HuH-7 (cell line): Measurements from ENCODE around the gene SNX15.
"Not testable (repeated sequence)": the region's sequence is repeated elsewhere in the genome, so short reads cannot be mapped to it uniquely, and the experiment has no call there.

Experiments
- DNase-seq: peaks from one replicate; pipeline ENCODE4 v3.0.0; 2011; ENCODE audit warnings: low spot score

SNX15 gene, protein sequence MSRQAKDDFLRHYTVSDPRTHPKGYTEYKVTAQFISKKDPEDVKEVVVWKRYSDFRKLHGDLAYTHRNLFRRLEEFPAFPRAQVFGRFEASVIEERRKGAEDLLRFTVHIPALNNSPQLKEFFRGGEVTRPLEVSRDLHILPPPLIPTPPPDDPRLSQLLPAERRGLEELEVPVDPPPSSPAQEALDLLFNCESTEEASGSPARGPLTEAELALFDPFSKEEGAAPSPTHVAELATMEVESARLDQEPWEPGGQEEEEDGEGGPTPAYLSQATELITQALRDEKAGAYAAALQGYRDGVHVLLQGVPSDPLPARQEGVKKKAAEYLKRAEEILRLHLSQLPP

DNA sequence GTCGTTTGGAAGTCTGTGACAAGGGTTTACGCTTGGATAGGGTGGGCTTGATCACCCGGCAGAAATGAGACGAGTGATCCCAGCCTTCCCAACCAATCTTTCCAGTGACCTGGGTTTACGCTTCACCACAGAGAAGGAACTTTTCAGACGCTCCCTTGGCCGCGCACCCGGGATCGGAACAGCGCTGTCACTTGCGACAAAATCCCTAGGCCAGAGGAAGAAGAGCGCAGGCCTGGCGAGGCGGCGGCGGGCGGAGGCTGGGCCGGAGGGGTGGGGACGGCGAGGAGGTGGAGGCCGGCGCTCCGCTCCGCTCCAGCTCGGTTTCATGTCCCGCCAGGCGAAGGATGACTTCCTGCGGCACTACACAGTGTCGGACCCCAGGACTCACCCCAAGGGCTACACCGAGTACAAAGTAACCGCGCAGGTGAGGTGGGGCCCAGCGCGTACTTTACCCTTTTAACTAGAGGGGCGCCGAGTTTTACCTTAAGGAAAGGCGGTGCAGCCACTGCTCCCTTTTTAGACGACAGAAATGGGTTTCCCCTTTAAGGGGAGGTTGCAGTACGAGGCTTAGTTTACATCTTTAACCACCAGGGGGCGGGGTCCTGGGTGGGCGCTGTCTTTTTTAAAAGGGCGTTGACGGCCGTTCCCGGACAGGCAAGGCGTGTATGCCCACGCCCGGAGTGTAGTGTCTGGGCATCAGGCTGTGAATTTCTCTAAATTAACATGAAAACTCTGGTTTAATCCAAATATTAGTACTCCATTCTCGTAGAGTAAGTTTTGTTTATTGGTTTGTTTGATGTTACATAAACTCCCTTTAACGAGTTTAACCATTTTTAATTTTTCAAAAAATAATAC is at the start of gene SNX15:
TSS of gene SNX15 (plus strand) at position 227 of the 855 bp plus-strand sequence. CDS start at position 326, 99 bp downstream.
- DNase-seq: peak; percentile 78

DNA sequence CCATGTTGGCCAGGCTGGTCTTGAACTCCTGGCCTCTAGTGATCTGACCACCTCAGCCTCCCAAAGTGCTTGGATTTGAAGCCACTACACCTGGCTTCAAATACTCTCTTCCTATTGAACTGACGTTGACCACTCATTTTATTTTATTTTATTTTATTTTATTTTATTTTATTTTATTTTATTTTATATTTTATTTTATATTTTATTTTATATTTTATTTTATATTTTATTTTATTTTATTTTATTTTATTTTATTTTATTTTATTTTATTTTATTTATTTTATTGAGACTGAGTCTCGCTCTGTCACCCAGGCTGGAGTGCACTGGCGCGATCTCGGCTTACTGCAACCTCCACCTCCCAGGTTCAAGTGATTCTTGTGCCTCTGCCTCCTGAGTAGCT is 43.9 kb upstream of the SNX15 start:
- DNase-seq: not testable (repeated sequence)

DNA sequence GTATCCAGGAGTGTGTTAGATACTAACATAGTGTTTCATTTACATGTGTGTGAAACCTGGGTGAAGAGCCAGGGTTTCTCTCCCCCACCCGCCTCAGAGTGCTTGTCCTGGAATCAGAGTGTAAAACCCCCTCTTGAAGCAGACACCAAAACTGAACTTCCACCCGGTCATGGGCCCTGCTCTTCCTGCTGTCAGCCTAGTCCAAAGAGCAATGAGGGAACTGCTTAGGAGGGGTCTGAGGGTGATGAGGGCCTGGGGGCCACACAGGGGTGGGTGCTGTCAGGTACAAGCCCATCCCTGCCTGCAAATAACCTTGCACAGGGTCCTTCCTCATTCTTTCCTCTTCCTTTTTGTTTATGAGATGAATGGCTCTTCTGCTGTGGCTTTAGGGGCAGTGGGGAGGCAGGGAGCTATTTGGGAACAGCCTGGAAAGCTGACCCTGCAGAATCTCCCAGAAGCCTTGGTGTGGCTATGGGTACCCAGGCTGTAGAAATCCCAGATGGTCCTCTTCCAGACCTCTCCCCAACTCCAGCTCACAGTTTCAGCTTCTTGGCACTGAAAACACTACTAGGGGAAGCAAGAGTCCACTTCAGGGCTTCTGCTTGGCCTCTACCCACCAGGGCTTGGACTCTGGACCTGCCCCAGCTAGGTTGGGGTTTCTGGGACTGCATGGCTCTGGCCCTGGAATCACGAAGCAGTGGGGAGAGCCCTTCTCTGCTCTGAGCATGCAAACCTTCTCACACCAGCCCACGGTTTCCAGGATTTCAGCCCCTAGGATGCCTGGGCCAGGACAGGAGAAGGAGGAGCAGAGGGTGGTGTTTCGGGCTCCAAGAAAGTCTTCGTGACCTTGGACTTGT is 39.0 kb upstream of the SNX15 start:
- DNase-seq: no peak

DNA sequence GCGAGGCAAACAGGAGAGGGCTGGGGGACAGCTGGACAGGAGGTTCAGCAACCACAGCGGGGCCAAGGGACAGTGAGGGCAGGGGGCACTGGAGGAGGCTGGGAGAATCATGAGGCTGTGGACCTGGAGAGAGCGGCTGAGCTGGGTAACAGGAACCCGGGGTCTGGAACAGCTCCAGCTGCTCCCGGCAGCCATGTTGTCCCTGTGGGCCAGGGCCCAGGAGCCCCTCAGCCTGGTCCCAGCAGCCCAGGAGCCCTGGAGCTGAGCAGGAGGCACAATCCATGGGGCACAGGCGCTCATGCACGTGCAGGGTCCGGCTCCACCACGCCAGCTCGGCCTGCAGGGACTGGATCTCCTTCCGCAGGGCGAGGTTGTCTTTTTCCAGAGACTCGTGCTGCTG is 37.8 kb upstream of the SNX15 start:
- no peak for DNase-seq

DNA sequence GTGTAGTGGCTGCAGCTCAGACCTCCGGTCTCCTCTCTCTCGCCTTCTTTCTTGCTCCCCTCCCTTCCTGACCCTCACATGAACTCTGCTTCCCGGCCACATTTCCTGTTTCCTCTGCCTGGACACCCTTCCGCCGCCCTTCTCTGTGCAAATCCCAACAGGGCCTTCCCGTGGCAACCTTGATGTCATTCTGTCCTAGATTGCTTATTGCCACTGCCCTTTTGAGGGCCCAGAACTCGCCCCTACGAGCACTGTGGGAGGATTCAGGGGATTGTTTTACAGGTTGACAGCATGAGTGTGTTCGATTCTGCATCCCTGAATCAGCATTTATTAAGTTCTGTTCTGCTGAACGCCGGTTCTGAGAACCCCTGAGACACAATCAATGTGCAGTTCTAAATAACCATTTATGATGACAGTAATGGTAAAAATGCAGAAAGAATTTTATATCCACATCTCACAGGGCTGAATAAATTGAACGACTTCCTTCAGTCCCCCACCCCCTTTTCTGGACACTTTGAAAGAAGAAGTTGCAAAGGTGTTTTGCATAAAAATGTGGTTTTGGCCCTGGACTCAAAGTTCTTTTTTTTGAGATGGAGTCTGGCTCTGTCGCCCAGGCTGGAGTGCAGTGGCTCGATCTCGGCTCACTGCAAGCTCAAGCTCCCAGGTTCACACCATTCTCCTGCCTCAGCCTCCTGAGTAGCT is 36.9 kb upstream of the SNX15 start:
- no peak for DNase-seq

DNA sequence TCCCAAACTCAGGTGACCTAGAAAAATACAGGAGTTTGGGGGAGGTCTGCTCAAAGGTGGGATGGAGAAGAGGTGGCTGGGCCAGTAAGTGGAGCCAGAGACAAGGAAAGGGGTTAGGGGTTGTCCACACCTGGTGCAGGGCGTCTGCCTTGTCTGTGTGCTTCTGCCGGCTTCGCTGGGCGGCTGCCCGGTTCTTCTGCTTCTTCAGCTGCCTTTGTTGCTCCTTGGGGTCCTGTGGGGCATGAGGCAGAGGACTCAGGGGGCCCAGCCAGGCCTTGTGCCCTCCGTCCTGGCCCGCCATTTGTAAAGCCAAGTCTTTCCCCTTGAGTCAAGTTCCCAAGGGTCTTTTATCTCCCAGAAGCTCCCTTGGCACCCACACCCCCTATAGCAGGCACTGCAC is 32.9 kb upstream of the SNX15 start:
- DNase-seq: no peak

DNA sequence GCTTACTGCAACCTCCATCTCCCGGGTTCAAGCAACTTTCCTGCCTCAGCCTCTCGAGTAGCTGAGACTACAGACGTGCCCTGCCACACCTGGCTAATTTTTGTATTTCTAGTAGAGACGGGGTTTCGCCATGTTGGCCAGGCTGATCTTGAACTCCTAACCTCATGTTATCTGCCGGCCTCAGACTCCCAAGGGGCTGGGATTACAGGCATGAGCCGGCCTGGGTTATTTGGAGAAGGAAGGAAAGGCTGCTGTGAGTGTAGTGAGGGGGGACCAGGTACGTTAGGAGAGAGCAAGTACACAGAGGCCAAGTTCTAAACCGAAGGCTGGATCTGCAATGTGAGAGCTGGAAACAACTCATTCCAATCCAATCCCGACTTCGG is 30.9 kb upstream of the SNX15 start:
- no peak for DNase-seq

DNA sequence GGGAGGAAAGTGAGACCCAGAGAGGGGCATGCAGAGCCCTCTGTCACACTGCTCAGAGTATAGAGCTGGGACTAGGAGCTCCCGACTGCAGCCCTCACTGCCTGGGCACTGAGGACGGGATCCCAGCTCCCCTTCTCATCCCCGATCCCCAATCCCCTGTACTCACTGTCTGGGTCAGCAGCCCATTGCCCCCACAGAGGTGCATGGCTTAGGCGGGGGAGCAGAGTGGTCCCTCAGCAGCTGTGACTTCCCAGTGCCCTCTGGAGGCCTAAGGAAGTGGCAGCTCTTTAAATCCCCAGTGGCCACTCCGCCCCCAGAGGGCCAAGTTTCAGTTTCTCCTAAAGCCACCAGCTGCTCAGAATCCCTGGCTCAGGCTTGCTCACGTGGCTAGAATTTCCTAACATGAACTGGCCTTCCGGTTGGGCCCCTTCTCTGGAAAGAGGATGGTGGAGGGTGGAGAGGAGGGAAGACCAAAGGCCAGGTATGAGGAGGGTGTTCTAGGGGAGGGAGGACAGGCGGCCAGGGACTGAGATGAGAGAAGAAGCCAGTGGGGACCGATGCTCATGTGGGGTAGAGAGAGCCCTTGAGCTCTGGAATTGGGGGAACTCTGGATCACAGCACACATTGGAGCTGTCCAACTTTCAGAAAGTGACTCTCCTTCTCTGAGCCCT is 30.4 kb upstream of the SNX15 start, which contains the start of gene BATF2:
TSS of gene BATF2 (minus strand) at position 262 of the 671 bp plus-strand sequence. CDS start at position 205, 57 bp downstream.
- DNase-seq: peak; percentile 80

DNA sequence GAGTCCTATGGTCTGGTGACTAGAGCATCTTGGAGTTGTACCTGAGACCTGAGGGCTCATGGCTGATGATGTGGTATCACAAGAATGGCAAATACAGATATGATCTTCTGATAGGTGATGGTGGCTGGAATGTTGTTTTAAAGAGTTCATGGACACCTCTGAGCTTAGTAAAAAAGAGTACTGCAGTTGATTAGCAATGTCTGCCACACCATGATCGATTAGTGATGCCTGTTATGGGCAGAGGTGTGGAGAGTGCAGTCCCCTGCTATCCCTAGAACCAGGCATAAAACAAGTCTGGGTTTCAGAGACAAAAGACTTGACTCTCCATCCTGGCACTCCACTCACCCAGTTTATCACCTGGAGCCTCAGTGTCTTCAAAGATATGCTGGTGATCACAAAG is 29.1 kb upstream of the SNX15 start:
- DNase-seq: no peak

DNA sequence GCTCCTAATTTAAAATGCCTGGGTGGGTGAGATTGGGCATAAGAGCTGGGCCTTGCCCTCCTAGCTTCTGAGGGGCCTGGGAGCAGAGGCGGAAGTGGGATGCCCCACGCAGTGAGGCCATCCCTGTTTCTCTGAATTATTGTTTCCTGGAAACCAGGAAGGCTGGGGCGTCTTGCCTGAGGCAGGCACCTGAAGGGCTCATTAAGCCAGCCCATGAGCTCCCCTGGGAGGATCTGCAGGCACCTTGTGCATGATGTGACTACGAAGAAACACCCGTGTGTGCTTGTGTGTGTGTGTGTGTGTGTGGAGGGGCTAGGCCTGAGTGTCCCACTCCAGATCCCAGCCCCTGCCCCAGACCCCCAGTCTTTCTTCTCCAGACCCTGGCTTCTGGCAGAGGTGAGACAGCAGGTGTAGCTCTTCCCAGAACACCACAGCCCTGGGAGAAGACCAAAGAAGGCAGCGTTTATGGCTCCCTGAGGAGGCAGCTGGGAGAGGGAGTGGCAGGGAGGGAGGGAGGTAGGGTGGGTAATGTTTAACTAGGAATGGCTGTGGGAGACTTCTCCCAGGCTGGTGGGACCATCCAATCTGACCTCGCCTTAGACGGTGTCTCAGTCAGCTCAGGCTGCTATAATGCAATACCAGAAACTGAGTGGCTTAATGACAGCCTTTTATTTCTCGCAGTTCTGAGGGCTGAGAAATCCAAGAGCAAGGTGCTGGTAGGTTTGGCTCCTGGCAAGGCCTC is 28.4 kb upstream of the SNX15 start:
- DNase-seq: peak; percentile 69

DNA sequence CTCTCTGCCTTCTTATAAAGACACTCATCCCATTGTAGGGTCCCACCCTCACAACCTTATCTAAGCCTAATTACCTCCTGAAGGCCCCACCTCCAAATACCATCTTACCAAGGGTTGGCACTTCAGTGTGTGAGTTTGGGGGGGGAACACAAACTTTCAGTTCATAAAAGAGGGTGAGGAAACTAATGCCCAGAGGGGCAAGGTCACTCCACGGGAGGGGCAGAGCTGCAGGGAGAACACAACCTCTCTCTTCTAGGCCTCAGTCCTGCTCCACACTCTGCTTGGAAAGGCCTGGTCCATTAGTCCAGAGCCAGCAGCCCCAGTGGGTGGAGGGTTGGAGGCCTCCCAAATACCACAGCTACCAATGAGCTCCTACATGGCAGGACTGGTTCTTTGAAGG is 27.8 kb upstream of the SNX15 start:
- DNase-seq: no peak

DNA sequence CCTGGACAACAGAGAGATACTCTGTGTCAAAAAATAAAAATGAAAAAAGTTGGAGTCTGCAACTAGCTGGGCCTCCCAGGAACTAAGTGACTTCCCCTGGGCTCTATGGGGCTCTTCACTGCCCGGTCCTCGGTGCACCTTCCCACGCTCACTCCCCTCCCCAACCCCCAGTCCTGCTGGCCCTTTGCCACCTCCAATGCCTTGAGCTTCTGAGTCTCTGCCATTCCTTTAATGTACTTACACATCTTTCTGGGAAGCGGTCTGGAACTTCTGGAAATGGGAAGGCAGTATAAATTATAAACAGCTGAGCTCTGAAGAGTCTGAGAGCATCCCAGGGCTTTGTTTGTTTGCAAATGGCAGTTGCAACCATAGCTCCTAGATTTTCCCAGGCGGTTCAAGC is 24.5 kb upstream of the SNX15 start:
- no peak for DNase-seq

DNA sequence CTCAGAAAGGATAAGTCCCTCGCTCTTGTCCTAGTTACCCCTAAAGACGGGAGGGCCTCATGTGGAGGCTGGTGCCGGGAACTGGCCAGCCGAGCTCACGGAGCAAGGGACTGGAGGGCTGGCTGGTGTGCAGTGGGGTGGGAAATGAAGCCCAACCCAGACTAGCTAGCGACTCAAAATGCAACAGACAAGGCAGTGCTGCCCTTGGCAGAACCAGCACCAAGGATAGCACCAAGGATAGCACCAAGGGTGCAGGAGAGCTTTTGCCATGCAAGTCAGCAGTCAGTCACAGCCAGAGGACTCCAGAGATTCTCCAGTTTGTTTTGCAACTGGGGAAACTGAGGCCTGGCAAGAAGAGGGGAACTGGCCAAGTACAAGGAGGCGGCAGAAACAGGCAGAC is 24.0 kb upstream of the SNX15 start:
- no peak for DNase-seq

DNA sequence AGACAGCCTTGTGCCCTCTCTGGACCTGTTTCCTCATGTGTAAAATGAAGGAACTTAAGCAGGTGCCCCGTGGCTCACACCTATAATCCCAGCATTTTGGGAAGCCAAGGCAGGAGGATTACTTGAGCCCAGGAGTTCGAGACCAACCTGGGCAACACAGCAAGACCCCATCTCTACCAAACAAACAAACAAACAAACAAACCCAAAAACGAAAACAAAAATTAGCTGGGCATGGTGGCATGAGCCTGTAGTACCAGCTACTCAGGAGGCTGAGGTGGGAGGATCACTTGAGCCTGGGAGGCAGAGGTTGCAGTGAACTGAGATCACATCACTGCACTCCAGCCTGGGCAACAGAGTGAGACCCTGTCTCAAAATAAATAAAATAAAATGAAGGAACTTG is 23.3 kb upstream of the SNX15 start:
- DNase-seq: not testable (repeated sequence)

DNA sequence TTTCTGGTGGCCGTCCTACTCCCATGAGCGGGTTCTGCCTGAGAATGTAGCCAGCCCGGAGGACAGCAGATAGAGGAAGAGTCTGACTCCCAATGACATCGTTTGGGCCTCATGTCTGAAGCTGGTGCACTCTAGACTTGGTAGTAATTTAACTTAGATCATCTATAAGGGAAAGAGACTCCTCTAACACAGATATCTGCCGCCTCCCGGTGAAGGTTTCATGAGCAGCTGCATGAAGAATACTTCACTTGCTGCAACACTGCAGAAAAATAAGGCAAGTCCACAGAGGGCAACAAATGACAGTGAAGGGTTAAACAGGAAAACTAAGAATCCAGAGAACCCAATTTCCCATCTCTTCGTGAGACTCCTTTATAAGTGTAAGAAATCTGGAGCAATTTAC is 19.2 kb upstream of the SNX15 start:
- DNase-seq: no peak

DNA sequence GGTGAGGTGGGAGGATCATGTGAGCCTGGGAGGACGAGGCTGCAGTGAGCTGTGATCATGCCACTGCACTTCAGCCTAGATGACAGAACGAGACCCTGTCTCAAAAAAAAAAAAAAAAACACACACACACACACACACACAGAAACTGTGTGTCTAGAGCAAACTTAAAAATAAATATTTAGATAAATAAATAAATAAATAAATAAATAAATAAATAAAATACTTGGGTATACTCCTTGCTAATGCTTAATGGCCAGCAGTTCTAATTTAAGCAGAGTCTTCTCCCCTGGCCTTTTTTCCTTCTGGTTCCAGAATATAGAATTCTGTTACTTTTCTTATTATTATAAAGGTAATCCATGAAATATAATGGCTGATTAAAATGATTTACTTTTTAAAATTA is 18.4 kb upstream of the SNX15 start:
- DNase-seq: no peak

DNA sequence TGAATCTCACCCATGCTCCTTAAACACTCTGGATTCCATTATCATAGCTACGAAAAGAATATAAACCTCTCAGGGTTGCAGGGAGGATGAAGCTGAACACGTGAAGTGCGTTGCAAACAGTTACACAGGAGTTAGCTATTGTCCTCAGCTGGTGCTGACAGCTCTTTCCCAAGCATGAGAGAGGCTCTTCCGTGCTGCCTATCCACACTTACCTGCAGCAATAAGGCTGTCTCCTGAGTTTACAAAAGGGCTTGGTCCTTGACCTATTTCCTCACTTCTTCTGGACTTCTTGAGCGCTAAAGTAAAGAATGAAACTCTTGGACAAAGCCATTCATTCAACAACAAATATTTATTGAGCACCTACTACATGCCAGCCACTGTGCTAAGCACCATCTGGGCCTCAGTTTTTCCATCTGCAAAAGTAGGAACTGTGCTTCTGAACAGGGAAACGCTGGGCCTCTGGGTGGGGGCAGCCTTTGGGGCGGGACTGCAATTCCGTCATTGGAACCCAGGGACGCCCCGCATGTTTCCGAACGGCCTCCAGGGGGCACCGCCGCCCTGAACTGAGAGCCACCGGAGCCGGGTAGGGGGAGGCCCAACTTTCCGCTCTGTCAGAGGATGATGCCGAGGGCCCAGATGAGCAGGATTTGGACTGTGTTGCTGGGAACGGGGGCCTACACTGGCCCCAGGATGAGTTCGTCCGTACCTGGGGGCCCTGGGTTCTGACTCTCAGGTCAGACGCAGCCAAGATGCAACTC is 13.9 kb upstream of the SNX15 start:
- peak; percentile 89 for DNase-seq

DNA sequence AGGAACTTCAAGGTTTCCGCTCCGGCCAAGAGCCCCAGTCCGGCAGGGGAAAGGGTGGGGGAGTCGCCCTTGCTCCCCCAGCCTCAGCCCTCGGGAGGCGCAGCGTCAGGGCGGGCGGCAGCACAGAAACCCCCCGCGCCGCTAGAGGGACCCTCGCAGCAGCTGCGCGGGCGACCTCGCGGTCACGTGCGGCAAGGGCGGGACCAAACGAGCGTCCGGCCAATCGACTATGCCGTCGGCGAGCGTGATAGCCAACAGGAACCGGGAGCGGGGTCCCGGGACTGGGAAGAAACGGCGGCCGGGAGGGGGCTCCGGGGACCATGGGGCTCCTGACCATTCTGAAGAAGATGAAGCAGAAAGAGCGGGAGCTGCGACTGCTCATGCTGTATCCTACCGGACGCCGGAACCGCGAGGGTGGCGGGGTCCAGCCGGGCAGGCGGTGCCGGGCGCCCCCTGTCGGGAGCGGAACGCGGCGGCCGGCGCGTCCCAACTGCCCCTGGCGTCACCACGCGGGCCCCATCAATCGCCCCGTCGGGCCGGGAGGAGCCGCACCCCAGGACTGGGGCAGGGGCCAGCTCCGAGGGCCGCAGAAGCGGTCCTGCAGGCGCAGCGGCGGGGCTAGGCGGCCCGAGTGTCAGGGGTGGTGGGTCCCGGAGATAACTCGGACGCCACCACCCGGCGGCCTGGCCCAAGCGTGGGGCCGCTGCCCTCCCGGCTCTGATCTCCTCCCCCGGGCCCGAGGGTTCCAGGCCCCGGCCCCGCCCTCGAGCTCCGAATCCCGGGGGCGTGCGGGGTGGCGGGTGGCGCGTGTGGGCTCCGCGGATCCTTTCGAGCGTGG is 13.1 kb upstream of the SNX15 start, which contains the start of gene ARL2:
TSS of gene ARL2 (plus strand) at position 273 of the 838 bp plus-strand sequence. CDS start at position 321, 48 bp downstream.
- DNase-seq: peak; percentile 84
